ENCODE measurements around the gene PRKCZ.
"Not testable (repeated sequence)": the region's sequence is repeated elsewhere in the genome, so short reads cannot be mapped to it uniquely, and the experiment has no call there.

PRKCZ gene

DNA sequence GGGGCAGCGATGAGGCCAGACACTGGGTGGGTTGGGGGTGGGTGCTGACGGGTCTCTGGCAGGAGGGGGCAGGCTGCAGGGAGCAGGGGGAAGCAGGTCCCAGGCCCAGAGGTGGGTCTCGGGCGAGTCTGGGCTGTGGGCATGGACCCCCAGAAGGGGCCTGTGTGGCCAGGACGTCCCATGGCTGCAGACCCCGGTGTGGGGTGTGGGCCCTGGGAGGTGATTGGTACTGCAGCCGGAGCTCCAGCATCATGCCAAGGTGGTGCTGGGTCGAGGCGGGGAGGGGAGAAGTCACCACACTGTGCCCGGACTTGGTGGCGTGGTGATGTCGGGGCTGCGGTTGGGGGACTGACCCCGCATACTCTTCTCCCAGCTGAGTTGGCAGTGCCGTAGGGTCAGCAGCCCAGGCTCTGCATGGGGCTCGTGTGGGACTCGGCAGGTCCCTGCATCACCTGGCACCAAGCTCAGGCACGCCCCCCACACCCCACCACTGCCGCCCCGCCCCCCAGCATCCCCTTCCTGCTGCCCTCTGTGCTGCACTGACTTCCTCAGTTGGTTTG lies 31.2 kb downstream of the PRKCZ start:
- no peak overlapping the region for H3K4me3 ChIP-seq (ENCODE audit: low read depth, low read length)

GRCh38 chr1:2082064-2082463 lies 31.9 kb downstream of the PRKCZ start:
- no peak overlapping the region for H3K4me3 ChIP-seq (ENCODE audit: low read depth, low read length)

GRCh38 chr1:2083666-2084065 lies 33.5 kb downstream of the PRKCZ start:
- no peak overlapping the region for H3K4me3 ChIP-seq (ENCODE audit: low read depth, low read length)

GRCh38 chr1:2084306-2084705 lies 34.1 kb downstream of the PRKCZ start:
- no peak overlapping the region for H3K4me3 ChIP-seq (ENCODE audit: low read depth, low read length)

- H3K4me3 ChIP-seq (ENCODE audit: low read depth, low read length): no peak overlapping the region
Measured at GRCh38 chr1:2085080-2085479, 34.9 kb downstream of the PRKCZ start.

- no peak overlapping the region for H3K4me3 ChIP-seq (ENCODE audit: low read depth, low read length)
Measured at GRCh38 chr1:2086446-2087078, 36.4 kb downstream of the PRKCZ start.

GRCh38 chr1:2087766-2088165 lies 37.6 kb downstream of the PRKCZ start:
- no peak overlapping the region for H3K4me3 ChIP-seq (ENCODE audit: low read depth, low read length)

DNA sequence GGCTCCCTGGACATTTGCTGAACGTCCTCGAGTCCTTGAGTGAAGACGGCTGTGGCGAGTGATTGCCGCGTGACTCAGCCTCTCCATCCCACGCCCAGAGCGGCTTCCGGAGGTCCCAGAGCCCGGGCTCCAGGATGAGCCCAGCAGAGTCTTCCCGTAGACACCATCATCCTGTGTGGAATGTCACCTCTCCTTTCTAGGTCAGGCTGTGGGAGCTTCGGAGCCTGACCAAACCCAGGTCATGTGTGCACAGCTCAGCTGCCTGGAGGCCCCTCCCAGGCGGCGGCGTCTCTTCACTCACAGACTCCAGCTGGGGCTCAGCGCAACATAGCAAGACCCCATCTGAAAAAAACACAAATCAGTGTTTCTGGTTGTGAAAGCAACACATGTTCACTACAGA lies 38.2 kb downstream of the PRKCZ start:
- no peak overlapping the region for H3K4me3 ChIP-seq (ENCODE audit: low read depth, low read length)

DNA sequence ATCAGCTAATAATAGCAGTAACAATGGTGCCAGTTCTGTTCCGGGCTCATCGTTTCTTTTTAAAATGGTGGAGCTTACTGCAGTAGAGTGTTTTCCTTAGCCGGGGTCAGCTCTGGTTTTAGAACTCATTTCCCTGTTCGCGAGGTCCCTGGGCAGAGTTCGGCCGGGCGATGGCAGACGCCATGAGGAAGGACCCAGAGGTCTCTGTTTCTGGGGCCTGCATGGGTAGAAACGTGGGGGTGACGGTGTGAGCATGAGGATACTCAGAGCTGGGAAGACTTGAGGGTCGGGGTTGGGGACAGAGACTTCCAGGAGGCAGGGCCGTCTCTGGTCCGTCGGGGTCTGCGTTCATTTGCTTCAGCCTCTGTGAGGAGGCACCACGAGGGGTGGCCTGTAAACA lies 38.8 kb downstream of the PRKCZ start:
- H3K4me3 ChIP-seq (ENCODE audit: low read depth, low read length): no peak overlapping the region

DNA sequence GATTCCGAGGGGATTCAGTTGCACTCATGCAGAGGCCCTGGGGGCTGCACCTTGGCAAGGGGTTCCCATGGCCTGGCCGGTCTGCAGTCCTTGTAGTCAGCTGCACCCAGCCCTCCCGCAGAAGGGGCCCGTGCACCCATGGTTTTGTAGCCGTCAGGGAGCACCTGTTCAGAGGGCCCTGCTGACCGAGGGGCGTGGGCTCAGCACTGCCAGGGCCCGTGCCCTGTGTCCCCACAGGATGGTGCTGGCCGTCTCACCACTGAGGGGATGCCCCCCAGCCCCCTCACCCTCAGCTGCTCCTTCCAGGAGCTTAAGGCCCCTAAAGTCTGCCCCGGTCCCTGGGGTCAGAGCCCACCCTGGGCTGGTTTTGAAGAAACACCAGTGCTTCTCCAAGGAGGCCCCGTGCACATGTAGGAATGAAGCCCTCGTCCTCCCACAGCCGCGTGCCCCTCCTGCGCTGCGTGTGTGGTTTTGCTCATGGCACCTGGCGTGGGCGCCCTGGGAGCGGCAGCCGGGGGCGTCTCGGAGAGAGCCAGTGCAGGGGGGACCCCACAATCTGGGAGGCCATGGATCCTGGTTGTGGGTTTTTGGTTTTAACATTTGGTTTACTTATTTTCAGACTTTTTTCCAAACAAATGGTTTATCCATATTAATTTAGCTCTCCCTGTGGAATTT lies 40.1 kb downstream of the PRKCZ start:
- no peak overlapping the region for H3K4me3 ChIP-seq (ENCODE audit: low read depth, low read length)

- H3K4me3 ChIP-seq (ENCODE audit: low read depth, low read length): no peak overlapping the region
Measured at GRCh38 chr1:2091611-2092604, 41.7 kb downstream of the PRKCZ start.

DNA sequence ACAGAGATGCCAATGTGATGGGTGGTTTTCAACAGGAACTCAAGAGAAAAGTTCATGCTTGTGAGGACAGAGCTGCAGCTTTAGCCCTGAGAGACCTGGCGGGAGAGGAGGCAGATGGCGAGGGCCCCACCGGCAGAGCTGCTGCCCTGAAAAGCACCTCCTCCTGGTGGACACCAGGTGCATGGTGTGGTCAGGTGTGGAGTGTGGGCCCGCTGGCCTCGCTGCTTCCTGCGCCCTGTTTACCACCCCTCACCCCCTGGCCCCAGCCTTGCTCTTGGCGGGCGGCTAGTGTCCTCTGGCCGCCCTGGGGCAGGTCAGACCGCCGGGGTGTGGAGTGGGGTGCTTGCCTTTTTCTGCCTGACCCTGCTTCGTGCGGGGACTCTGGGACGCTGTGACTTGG lies 42.8 kb downstream of the PRKCZ start:
- H3K4me3 ChIP-seq (ENCODE audit: low read depth, low read length): no peak overlapping the region

DNA sequence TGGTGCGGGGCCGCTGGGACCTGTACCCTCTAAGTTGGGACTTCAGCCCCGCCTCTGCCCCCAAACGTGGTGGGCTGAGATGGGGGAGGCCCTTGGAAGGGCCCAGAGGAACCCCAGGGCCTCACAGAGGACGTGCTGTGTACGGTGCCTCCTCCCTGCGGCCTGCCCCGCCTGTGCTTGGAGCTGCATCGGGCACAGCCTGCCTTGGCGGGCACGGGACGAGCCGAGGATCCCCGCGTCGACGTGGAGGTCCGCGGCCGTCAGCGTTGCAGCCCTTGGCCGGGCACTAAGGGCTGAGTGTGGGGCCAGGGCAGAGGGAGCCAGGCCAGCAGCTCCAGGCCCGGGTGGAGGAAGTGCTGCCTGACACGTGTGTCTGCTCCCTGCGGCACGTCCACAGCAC lies 43.4 kb downstream of the PRKCZ start:
- H3K4me3 ChIP-seq (ENCODE audit: low read depth, low read length): no peak overlapping the region

DNA sequence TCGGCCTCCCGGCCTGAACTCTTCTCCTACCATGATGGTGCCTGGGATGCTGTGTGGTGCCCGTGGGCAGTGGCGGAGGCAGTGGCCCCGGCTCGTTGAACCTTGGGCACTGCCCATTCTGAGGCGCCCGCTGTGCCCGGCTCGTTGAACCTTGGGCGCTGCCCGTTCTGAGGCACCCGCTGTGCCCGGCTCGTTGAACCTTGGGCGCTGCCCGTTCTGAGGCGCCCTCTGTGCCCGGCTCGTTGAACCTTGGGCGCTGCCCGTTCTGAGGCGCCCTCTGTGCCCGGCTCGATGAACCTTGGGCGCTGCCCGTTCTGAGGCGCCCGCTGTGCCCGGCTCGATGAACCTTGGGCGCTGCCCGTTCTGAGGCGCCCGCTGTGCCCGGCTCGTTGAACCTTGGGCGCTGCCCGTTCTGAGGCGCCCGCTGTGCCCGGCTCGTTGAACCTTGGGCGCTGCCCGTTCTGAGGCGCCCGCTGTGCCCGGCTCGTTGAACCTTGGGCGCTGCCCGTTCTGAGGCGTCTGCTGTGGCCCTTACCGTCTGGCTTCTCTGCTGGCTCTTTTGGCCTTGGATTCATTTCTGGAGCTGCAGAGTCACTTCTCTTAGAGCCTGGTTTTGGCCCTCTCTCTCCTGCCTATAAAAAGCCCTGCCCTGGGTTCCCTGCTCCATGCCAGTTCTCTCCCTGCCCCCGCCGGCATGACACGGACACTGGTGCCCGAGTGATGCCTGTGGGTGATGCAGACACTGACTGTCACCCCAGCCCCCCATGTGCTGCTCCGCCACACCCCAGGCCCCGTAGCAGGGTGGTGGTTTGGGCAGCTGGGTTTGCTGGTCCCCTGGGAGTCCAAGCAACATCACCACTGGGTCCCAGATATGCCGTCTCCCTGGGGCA lies 44.3 kb downstream of the PRKCZ start:
- not testable (repeated sequence) for H3K4me3 ChIP-seq (ENCODE audit: low read depth, low read length)

DNA sequence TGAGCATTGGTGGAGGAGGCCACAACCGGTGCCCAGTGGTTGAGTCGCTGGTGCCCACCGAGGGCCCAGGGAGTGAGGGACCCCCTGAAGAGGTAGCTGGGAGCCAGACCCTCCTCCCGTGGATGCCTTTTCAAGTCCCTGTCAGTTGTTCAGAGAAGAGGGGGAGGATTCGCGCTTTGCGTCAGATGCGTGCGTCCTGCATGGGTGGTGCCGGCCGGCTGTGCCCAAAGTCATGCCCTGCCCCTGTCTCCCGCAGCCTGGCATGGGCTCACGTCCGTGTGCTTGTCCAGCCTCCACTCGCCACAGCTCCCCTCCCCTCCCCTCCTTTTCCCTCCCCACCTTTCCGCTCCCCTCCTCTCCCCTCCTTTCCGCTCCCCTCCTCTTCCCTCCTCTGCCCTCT lies 45.2 kb downstream of the PRKCZ start:
- H3K4me3 ChIP-seq (ENCODE audit: low read depth, low read length): no peak overlapping the region

GRCh38 chr1:2095981-2096736 lies 45.9 kb downstream of the PRKCZ start:
- no peak overlapping the region for H3K4me3 ChIP-seq (ENCODE audit: low read depth, low read length)

- H3K4me3 ChIP-seq (ENCODE audit: low read depth, low read length): no peak overlapping the region
Measured at GRCh38 chr1:2097386-2098300, 47.4 kb downstream of the PRKCZ start.

- no peak overlapping the region for H3K4me3 ChIP-seq (ENCODE audit: low read depth, low read length)
Measured at GRCh38 chr1:2098301-2098698, 48.1 kb downstream of the PRKCZ start.

Measured in iPS-11a (cell line).